NCI-H1105 treated with DMSO at 0.1 percent for 48 hours (cell line): ENCODE results near the gene KRTAP10-10.
"Not testable (repeated sequence)": the region's sequence is repeated elsewhere in the genome, so short reads cannot be mapped to it uniquely, and the experiment has no call there.

ENCODE experiments used
- DNase-seq: peaks from one replicate; lab custom pipeline; 2025; lab: John Stamatoyannopoulos, UW

KRTAP10-10 gene

DNA sequence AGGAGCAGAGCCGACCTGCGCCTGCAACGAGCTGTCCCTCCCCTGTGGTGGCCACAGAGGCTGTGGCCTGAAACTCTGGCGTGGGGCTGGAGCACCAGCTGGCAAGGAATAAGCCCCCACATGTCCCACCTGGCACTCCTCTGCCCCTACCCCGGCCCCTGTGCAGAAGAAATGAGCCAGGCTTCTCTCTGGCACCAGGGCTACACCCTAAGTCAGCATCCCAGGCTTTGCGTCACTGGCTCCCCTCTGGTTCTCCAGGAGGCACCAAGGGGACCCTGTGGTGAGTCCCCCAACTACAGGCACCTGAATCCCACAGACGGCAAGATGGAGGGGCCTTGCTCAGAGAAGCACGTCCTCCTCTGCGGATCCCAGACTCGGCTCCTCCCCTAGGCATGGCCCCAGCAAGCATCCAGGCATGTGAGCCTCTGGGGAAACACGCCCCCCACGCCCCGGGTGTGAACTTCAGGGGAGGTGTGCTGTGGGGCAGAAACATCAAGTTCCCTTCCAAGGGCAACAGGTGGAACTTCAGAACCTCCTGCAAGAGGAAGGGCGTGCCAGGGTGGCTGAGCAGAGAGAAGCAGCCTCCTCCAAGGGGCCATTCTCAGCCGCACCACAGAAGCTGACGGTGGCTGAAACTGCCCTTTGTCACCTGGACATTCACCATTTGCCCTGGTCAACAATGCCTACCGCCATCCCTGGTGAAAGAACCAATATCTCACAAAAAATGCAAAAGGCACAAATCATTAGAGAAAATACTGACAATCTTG is 33.9 kb upstream of the KRTAP10-10 start:
- no peak for DNase-seq

DNA sequence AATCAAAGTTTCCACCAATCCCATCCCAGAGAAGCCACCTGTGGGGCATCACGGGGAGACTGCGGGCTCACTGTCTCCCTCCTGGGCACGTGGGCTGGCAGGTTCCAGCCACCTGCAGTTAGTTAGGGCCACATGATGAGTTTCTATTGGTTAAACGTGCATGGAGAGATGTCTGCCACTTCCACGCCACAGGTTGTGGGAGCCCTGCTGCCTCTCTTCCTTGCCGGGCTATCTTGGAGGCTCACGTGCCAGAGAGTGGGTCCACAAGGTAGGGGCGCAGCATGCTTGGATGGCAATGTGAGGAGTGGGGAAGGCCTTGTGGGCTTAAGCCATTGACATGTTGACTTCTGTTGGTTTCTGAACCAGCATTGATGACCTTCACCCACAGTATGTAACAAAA is 33.2 kb upstream of the KRTAP10-10 start:
- no peak for DNase-seq

DNA sequence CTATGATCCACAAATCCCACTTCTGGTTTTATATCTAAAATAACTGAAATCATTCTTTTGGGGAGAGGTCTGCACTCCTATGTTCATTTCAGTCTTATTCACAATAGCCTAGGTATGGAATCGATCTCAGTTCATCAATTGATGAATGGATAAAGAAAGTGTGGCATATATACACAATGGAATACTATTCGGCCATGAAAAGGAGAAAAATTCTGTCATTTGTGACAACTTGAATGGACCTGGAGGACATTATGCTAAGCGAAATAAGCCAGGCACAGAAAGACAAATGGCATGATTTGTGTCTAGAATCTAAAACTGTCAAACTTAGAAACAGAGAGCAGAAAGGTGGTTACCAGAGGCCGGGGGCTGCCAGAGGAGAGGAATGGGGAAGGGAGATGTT is 30.7 kb upstream of the KRTAP10-10 start:
- DNase-seq = no peak

DNA sequence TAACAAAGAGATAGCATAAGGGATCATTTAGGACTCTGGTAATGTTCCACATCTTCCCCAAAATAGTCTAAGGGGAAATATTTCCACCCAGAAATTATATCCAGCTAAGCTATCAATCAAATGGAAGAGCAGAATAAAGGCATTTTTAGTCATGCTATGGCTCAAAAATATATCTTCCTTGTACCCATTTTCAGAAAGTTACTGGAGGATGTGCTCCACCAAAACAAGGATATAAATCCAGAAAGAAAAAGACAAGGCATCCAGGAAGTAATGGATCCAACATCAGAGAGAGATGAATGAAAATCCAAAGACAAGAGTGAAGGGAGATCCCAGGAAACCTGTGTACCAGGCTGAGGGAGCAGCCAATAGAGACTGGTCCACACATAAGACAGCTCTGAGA is 28.0 kb upstream of the KRTAP10-10 start:
- DNase-seq = no peak

DNA sequence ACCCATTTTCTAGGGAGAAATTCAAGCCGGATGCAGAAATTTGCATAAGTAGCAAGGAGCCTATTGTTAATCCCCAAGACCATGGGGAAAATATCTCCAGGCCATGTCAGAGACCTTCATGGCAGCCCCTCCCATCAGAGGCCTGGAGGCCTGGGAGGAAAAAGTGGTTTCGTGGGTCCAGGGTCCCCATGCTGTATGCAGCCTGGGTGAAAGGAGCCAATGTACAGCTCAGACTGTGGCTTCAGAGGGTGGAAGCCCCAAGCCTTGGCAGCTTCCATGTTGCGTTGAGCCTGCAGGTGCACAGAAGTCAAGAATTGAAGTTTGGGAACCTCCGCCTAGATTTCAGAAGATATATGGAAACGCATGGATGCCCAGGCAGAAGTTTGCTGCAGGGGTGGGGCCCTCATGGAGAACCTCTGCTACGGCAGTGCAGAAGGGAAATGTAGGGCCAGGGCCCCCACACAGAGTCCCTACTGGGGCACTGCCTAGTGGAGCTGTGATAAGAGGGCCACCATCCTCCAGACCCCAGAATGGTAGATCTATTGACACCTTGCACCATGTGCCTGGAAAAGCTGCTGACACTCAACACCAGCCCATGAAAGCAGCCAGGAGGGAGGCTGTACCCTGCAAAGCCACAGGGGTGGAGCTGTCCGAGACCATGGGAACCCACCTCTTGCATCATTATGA is 26.9 kb upstream of the KRTAP10-10 start:
- DNase-seq = not testable (repeated sequence)

DNA sequence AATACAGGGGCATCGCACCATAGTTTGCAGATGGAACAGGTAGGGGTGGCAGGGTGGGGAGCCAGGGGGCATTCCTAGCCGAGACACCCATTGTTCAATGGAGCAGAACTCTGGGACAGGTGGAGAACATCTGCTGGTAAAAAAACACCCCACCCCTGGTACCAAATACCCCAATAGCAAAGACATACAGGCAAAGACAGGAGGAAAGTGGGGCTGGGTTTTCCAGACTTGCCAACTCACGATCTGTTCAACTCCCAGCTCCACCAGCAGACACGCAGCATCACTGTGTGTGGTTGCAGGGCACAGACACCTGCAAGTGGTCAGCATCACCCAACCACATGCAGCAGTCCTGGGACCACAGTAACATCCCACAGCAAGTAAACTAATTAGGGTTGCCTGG is 25.6 kb upstream of the KRTAP10-10 start:
- DNase-seq = no peak

DNA sequence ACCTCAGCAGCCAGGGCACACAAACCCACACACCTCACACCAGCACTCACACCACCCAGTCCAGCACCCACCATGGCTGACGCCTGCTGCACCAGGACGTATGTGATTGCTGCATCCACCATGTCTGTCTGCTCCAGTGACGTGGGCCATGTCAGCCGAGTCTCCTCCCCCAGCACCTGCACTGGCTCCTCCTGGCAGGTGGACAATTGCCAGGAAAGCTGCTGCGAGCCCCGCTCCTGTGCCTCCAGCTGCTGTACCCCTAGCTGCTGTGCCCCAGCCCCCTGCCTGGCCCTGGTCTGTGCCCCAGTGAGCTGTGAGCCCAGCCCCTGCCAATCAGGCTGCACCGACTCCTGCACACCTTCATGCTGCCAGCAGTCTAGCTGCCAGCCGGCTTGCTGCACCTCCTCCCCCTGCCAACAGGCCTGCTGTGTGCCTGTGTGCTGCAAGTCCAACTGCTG is 25.1 kb upstream of the KRTAP10-10 start, which contains the start of gene KRTAP10-8:
TSS of gene KRTAP10-8 (plus strand) at position 51 of the 458 bp plus-strand sequence. CDS start at position 73, 22 bp downstream.
- no peak for DNase-seq

DNA sequence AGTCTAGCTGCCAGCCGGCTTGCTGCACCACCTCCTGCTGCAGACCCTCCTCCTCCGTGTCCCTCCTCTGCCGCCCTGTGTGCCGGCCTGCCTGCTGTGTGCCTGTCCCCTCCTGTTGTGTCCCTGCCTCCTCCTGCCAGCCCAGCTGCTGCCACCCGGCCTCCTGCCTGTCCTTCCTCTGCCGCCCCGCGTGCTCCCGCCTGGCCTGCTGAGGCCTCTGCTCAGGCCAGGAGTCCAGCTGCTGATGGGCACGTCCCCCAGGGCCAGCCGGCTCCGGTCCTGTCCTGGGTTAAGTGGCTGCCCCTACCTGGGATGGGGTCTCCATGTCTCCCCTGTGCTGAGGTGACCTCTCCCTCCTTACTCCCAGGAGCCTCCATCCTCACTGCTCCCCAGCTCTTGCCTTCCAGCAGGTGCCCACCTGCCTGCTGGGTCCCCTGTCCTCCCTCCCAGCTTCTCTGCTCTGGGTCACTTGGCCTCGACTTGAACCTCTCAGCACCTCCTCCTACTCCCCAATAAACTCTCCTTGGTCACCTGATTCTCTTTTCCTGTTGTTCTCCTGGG is 24.4 kb upstream of the KRTAP10-10 start:
- DNase-seq = no peak

DNA sequence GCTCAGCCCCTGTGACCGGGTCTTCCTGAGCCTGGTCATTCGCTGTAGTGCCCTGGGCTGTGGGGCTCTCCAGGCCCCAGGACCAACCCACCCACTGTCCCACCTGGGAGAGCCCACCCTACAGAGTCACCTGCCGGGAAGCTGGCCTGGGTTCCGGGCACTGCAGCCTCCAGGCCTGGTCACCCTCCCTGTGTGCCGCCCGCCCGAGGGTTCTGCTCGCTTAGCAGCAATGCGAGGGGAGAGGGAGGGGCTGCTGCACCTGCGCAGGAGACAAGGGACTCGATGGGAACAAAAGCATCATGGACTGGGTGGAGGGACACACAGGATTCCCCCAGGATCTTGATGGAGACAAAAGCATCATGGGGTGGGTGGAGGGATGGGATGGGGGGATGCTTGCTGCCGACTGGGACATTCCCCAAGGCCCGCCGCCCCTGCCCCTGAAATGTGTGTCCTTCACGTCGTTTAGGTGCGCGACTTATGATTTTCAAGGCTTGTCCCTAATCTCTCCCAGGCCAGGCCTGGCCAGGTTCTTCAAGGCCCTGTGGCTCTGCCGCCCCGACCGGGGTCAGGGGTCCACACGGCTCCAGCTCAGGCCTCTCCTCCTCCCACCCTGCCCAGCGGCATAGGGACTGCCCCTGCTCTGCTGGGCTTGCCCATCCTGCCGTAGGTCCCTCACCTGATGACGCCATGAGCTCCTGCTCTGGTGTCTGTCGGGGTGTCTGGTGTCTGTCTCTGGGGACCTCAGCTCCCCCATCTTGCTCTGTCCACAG is 23.6 kb upstream of the KRTAP10-10 start:
- DNase-seq = no peak

DNA sequence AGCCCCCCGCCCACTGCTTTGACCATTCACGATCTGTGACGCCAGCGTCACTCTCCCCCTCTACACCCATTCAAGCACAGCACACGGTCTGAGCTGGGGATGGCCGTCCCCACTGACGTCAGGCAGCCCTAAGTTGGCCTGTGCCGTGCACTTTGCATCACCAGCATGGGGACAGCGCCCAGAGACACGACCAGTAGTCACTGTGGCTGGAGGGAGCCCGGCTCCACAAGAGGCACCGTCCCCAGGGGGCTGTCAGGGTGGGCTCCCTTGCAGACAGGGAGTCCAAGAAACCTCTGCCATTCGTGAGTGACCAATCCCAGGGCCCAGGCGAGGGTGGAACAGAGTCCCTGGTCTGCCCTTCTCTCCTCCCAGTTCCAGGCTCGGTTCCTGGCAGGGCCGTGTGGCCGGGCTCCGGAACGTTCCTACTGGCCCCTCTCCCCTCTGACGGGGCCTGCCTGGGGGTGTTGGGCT is 23.0 kb upstream of the KRTAP10-10 start:
- no peak for DNase-seq

DNA sequence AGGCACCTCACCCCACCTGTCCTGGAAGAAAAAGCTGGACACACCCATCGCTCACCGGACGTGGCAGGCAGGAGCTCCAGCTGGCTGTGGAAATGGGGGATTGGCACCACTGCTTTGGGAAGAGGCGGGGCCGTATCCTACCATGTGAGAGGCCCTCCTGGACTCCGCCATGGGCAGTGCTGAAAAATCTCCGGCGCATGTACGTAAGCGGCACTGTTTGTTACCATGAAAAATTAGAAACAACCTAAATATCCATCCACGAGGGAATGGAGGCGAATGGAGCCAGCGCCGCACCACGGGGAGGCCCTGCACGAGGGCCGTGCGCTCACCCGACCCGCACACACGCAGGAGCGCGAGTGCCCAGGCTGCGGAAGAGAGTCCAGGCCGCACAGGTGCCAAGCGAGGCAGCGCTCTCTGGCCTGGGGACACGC is 22.2 kb upstream of the KRTAP10-10 start:
- DNase-seq = no peak

DNA sequence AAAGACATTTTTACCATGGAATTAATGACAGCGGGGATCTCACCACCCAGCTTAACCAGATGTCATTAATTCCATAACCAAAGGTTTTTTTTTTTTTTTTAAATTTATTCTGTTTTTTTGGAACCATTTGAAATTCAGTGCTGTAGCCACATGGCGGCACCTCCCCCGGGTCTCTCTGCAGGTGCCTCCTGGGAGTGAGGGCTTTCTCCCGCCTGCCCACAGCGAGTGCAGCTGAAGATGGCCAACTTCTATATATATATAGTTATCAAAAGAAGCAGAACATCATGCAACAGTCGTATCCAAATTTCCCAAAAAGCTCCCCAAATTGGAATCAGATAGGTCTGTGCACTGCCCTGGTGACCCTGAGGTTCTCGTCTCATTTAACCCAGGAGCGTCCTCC is 21.7 kb upstream of the KRTAP10-10 start:
- no peak for DNase-seq

DNA sequence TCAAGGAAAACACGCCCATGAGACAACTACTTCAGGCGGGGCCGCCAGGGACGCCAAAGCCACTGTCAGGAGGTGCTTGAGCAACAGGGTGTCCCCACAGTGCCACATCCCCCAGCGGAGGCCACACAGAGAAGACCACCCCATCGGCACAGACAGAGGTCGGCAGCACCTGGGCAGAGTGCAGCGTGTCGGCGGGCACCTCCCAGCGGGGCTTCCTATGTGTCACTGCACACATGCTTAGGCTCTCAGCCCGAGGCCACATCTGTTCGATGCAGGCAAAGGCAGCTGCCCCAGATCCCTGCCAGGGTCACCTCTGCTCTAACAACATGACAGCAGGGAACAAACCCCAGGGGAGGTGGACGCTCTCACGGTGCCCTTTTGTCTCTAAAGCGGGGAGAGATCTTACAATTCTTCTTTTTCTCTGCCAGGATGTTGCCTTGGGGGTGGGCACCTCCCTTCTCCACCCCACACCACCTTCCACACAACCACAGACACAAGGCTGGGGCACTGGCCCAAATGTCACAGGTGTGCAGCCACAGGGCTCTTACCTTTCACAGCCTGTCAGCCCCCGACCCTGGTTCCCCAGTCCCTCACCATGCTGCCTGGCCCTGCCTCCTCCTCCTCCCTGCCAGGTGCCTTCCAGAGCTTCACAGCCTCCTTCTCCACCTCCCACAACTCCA is 21.1 kb upstream of the KRTAP10-10 start:
- DNase-seq = no peak

DNA sequence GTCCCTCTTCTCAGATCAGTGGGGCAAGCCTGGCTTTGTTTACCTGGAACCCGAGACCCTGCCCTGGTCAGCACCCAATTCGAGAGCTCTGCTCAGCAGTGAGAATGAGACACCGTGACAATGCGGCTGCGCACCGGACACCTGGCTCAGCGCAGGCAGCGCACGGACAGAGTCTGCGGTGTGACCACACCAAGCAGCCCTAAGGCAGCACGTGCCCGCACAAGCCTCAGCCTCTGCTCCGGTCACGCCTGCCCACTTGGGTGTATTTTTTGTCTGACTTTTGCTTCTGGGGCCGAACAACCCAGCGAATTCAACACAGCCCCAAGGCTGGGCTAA is 20.6 kb upstream of the KRTAP10-10 start:
- no peak for DNase-seq

DNA sequence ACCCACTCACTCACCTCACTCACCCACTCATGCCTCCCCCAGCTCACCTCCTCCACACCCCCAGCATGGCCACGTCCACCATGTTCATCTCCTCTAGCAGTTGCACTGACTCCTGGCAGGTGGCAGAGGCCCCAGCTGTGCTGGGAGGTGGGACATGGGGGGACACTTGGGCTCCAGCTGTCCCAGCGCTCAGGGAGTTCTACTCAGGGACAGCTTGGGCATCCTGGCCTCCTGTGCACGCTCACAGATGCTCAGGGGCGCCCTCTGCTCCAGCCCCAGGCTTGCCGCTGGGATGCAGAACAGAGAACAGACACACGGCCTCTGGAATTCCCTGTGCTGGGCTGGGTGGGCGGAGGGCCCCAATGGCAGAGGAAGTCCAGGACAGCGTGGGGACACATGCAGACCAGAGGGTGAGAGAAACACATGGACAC is 20.1 kb upstream of the KRTAP10-10 start:
- no peak for DNase-seq

DNA sequence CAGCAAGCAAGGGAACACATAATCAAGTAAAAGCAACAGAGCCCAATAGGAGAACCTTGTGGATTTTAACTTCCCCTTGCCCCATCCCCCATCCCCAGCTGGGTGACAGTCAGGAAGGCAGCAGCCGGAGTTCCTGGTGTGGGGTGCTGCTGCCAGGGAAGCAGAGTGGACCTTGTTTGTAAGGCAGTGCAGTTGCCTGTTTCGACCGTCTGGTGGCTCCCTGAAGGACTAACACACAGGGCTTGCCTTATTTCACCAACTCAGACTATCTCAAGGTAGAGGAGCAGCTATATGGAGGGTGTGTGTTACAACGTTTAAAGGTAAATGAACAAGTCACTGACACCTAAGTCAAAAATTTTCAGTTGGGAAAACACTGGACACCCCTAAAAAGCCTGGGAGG is 18.7 kb upstream of the KRTAP10-10 start:
- DNase-seq = no peak

DNA sequence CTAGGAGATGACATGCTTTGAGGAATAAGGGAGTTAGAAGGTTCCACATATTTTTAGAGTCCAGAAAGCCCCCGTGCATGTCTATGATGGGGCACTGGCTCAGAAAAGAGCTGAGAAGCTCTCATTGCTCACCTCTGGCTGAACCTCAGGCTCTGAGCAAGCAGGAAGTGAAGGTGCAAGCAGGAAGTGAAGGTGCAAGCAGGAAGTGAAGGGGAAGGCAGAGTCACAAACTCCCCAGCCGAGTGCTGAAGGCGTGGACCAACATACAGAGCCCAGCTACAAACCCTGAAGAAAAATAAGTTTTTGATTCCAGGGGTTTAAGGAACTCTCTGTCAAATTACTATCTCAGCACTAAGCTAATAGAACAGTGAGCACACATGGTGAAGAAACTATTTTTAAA is 18.2 kb upstream of the KRTAP10-10 start:
- no peak for DNase-seq

DNA sequence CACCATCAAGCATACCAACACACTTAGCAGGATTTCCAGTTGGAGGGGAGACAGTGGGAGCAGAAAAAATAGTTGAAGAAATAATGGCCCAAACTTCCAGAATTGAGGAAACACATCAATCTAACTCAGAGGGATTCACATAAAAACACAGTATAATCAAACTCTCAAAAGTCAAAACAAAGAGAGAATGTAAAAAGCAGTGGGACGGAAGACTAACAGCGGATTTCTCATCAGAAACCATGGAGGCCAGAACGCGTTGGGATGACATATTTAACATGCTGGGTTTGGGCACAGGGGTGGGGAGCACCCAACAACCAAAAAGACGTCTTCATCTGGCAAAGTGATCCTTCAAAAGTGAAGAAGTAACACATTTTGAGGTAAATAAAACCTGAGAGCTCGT is 17.3 kb upstream of the KRTAP10-10 start:
- DNase-seq = no peak

DNA sequence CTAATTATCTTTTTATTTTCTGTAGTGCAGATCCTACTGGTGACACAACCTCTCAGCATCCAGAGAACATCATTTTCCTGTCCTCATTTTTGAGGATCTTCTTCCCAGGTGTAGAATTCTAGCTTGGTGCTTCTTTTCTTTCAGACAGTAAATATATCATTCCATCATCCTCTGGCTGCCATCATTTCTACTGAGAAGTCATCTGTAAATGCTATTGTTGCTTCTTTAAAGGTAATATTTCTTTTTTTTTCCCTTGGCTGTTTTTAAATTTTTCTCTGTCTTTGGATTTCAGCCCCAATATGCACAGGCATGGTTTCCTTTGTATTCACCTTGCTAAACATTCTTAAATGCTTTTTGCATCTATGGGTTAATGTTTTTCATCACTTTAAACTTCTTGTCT is 13.6 kb upstream of the KRTAP10-10 start:
- DNase-seq = no peak

DNA sequence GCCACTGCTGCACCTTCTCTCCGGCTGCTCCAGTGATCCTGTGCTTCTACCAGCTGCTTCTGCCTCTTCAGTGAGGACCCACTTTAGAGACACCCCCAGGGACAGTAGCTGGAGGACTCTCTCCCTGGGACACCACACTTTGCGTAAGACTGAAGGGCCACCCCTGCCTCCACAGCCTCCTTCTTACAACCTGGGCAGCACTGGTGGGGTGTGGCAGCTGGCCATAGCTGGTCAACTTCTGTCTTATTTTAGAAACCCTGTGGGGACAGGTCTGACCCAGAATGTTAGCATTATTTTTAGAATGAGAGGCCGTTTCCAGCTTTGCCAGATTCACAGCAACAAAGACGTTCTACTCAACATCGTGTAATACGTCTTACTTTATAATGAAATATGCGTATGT is 11.4 kb upstream of the KRTAP10-10 start:
- DNase-seq = no peak

DNA sequence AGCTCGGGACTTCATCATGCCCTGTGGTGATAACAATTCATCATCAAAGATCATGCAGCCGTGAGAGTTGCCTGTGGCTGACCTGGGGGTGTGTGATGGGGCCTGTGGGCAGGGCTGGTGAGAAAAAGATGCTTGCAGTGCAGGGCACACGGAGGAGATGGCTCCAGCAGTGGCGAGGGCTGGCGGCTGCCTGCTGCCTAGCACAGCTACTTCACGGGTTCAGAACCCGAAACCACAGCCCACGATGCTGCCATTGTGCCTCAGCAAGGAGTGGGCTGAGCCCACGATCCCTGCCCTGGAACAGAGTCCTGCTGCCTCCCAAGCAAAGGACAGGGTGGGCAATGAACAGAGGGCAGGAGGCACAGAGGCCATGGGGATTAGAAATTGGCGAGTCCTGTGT is 10.9 kb upstream of the KRTAP10-10 start:
- no peak for DNase-seq

DNA sequence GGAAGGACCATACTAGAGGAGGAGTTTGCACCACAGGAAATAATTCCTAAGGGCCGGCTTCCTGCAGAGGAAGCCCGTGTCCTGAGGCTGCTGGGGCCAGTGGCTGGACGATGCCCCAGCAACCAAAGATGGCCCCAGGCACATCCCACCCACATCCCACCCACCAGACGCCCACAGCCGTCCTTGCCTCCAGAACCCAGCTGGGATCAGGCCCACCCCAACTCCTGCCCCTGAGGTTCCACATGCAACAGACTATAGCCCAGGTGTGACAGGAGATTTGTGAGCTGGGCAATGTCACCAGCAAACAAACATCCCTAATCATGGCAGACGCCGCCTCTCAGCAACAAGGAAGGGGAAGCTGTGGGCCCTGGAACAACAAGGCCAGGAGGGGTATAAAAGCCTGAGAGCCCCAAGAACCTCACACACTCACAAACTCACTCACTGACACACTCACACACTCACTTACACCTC is 10.4 kb upstream of the KRTAP10-10 start, which contains the start of gene KRTAP10-9:
TSS of gene KRTAP10-9 (plus strand) at position 421 of the 471 bp plus-strand sequence. CDS start 79 bp downstream, outside the sequence.
- no peak for DNase-seq
